ENCODE data around the gene TSHZ3.

- TF ChIP-seq EZH2phosphoT487 (IDR thresholded peaks at IDR 0.05; ENCODE audit: low read depth): no peak
- TF ChIP-seq, protein P1, sequence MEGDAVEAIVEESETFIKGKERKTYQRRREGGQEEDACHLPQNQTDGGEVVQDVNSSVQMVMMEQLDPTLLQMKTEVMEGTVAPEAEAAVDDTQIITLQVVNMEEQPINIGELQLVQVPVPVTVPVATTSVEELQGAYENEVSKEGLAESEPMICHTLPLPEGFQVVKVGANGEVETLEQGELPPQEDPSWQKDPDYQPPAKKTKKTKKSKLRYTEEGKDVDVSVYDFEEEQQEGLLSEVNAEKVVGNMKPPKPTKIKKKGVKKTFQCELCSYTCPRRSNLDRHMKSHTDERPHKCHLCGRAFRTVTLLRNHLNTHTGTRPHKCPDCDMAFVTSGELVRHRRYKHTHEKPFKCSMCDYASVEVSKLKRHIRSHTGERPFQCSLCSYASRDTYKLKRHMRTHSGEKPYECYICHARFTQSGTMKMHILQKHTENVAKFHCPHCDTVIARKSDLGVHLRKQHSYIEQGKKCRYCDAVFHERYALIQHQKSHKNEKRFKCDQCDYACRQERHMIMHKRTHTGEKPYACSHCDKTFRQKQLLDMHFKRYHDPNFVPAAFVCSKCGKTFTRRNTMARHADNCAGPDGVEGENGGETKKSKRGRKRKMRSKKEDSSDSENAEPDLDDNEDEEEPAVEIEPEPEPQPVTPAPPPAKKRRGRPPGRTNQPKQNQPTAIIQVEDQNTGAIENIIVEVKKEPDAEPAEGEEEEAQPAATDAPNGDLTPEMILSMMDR (IDR thresholded peaks at IDR 0.05; ENCODE audit: low read depth, low read length): no peak
Measured at GRCh38 chr19:31255831-31256592, 93.2 kb downstream of the TSHZ3 start.

All from OCI-LY3 (cell line).